Left lobe of liver (tissue), 2 donors: ENCODE results near the gene PITPNM3. TPM values are rescaled to one million over a fixed set of nuclear protein-coding genes. Genes with fewer than 3 reads are reported as not detected.

Experiments used
- ATAC-seq: fragments of 200-7000 bp; cut with Tn5 transposase; one replicate; pipeline ENCODE4 v1.9.1; 2020; ENCODE audit warnings: mild to moderate bottlenecking, moderate library complexity
- DNase-seq: peaks from one replicate; pipeline ENCODE4 v3.0.0-alpha.2; 2020; ENCODE audit warnings: low spot score
- total RNA-seq: library from RNA; stranded (reverse); gene quantifications from one replicate; pipeline ENCODE4 v1.2.1, GENCODE V29; 2021
- donor health status: DM: no; HTN: no; CAD: no; lungs with moderate emphysema.
- donor health status: DM: no; HTN: yes; CAD: no.

Gene PITPNM3
- total RNA-seq, 1 donor from 2014 or later, result 1.8 TPM

DNA sequence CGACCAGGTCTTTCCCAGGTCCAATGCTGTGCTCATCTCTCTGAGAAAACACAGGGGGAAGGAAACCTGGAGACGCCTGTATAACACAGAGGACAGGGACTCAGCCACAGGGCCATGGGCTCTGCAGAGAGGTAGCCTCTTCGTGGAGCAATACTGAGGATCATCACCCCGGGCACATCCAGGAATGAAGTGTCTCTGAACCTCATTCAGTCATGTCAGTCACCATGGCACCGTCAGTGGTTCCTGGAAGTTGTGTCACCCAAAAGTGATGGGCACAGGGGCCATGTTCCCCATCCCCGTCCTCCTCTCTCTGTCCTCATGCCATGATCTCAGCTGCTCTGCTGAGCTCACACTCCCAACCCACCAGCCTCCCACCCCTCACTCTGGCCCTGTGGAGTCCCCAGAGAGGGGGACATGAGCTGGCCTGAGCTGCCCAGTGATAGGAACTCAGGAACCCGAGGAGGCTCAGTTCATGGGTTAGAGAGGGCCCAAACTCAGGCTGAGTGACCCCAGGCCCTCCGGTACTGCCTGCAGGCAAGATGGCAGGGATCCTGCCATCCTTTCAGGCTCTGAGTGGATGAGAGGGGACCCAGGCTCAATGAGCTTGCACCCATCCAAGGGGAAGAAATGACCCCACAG, 53.4 kb downstream of the PITPNM3 start:
- ATAC-seq, result no peak
- DNase-seq, result no peak

DNA sequence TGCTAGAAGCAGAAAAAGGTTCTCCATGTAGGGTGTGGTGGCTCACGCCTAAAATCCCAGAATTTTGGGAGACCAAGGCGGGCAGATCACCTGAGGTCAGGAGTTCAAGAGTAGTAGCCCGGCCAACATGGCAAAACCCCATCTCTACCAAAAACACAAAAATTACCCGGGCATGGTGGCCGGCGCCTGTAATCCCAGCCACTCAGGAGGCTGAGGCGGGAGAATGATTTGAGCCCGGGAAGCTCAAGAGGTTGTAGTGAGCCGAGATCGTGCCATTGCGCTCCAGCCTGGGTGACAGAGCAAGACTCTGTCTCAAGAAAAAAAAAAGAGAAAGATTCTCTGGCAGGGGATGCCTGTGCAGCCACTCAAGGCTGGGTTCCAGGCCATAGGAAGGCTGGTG, 54.2 kb downstream of the PITPNM3 start:
- ATAC-seq (no peak), DNase-seq (no peak)

GRCh38 chr17:6501359-6501758, 55.0 kb downstream of the PITPNM3 start:
- ATAC-seq, result no peak
- no peak for DNase-seq

- DNase-seq (no peak), ATAC-seq (no peak)
Measured at GRCh38 chr17:6498901-6499540, 57.3 kb downstream of the PITPNM3 start.

DNA sequence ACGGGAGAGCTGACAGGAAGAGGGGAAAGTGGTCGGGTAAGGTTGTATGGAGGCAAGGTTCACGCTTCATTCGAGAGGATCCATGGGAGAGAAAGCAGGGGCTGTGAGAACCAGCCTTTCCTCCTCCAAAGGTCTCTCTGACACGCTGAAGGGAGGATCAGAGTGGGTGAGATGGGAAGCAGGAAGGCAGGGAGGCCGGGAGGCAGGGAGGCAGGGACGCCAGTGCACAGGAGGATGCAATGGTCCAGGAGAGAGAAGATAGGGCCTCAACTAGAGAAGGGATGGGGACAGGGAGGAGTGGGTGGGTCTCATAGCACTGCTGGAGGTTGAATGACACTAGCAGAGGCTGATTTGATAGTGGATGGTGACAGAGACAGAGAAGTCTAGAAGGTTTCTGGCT, 58.0 kb downstream of the PITPNM3 start:
- DNase-seq (no peak), ATAC-seq (no peak)

DNA sequence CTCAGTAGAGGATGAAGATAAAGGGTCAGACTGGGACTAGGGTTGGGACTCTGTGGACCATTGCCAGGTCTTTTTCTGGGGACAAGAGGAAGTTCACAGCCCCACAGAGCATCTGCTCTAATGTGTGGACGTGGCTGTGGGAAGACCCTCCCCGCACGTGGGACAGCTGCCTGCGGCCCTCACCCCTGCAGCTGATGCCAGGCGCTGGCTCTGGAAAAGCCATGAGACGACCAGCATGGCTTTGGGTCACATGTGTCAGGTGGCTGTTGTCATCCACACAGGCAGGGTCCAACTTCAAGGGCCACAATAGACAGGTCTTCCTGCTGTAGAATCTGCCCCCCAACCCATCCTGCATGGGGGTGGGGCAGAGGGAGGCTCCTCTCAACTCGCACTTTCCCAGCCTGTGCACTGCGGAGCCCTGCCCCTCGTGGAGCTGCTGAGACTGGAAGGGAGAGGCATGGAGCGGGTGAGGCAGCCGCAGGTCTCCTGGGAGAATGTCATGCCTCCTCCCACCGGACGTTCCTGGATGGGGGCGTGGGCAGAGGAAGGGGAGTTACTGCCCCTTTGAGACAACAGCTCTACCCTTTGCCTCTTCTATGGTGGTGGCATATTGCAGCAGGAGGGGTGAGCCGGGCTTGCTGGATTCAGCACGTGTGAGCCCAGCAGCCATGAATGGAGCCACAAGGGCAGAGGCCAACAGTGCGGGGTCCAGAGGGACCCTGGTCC, 58.7 kb downstream of the PITPNM3 start:
- ATAC-seq, result no peak
- peak; percentile 29 for DNase-seq

DNA sequence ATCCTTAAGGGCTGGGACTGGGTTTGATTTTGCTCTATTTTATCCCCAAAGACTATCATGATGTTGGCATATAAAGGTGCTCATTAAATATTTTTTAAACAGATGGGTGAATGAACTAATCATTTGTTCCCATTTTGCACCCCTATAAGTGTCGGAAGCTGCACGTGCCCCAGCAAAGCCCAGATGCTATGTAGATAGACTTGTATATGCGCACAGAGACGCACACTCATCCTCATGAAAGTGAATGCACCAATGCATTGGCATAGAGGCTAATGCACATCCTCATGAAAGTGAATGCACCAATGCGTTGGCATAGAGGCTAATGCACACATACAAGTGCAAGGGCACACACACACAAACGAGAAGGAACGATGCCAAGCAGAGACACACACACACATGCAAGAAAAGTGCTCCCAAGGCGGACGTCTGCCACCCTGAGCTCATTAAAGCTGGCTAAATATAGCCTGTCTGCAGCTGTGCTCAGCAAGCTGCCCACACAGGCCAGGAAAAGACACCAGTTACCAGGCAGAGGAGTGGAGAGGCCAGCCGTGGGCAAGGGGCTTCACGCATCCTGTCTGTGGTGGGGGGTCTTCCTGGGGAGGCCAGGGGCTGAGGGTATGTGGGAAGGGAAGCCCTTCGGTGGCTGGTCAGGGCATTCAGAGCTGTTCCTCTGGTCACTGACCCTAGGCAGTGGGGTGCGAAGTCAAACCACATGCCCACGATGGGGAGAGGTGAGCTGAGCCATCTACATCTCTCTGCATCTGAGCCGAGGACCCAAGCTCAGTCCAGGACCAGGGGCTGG, 59.5 kb downstream of the PITPNM3 start:
- DNase-seq, result peak; percentile 29
- ATAC-seq, result no peak

DNA sequence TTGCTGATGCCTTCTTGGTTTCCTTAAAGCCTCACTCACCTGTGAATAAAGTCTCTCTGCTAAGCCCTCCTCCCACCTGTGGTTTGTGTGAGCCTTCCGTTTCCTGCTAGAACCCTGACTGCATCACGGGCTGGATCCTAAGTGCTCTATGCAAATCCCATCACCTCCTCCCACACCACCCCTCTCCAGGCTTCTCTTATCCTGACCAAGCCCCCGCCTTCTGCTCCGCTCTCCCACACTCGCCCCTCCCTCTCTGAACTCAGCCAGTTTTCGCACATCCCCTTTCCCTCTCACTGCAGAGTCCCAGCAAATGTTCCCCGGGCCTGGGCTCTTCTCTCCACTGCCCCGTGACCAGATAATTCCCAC, 60.3 kb downstream of the PITPNM3 start:
- peak; percentile 40 for ATAC-seq

GRCh38 chr17:6495450-6496115, 60.8 kb downstream of the PITPNM3 start:
- DNase-seq, result no peak

More for the DNA sequence above, 60.3 kb downstream of the PITPNM3 start:
- no peak for DNase-seq

GRCh38 chr17:6494239-6494941, 62.0 kb downstream of the PITPNM3 start:
- DNase-seq (no peak), ATAC-seq (no peak)

More at GRCh38 chr17:6495450-6496115, 60.8 kb downstream of the PITPNM3 start:
- ATAC-seq, result no peak

- peak; percentile 48 for ATAC-seq
- DNase-seq, result no peak
Measured at GRCh38 chr17:6492892-6493674, 63.3 kb downstream of the PITPNM3 start.

- no peak for ATAC-seq
- no peak for DNase-seq
Measured at GRCh38 chr17:6491071-6491700, 65.2 kb downstream of the PITPNM3 start.

DNA sequence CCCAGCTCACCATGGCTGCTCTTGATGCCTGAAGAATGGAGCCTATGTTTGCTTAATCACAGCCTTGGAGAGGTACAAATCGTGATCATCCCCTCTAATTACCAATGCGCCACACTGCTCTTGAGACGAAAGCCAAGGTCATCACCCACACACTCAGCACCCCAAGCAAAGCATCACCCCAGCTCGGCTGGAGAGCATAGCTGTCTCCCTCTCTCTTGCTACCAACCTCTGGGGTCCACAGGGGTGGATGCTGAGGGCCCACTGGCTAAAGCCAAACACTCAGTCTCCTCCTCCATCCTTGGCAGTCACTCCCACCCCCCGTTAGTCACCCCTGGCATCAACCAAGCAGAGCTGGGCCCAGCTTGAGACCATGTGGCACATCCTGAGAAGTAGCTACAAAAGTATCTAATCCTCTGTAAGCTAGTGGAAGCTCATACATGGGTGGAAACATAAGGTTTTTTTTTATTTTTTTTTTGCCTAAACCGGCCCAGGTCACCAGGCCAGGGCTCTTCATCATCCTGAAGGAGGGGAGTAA, 67.3 kb downstream of the PITPNM3 start:
- no peak for ATAC-seq
- DNase-seq, result no peak

DNA sequence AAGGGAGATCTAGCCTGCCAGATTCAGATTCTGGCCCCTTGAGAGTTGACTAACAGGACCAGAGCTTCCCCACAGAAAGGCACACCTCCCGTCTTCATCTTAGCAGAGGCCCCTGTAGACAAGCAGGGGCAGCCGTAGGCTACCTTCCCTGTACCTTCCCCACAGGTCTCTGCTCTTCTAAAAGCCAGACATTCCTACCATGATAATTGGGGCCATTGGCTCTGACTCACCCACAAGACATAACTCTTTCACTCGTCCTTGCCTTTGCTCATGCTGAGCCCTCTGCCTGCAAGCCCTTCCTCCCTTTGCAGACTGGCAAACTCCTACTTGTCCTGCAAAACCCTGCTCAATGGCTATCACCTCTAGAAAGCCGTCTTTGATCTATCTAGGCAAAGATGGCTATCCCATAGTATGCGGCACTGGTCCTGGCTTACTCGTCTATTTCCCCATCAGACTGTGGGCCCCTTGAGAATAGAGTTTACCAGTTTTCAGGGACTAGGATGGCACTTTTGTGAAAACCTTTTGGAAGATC, 68.3 kb downstream of the PITPNM3 start:
- no peak for DNase-seq

GRCh38 chr17:6487251-6488007, 68.9 kb downstream of the PITPNM3 start:
- no peak for DNase-seq
- peak; percentile 54 for ATAC-seq

More for the DNA sequence above, 68.3 kb downstream of the PITPNM3 start:
- no peak for ATAC-seq

GRCh38 chr17:6485646-6486412, 70.5 kb downstream of the PITPNM3 start:
- ATAC-seq (no peak), DNase-seq (no peak)

- DNase-seq (no peak), ATAC-seq (no peak)
Measured at GRCh38 chr17:6483507-6483906, 72.8 kb downstream of the PITPNM3 start.
